Body of pancreas (tissue), 4 donors: Measurements from ENCODE around the gene WDFY4.

Source experiments
- CTCF ChIP-seq, 7 experiments: fragments of 450-650 bp in 4 of 7; fragments of 200-600 bp in 3 of 7; sonication (generic) in 3 of 7; IDR thresholded peaks; one replicate each; pipeline ENCODE4 v1.5.1; 2016 to 2019; ENCODE audit warnings: antibody characterized with exemption in 7 of 7
- POLR2A ChIP-seq, 3 donors: fragments of 450-650 bp; IDR thresholded peaks; one replicate each; pipeline ENCODE4 v1.6.1; 2016; ENCODE audit warnings: antibody characterized with exemption in 3 of 3, mild to moderate bottlenecking in 2 of 3

GRCh38 chr10:48881937-48882336, 197.3 kb downstream of the WDFY4 start:
- TF ChIP-seq CTCF (IDR thresholded peaks at IDR 0.05), result no peak
- no peak for TF ChIP-seq POLR2A (IDR thresholded peaks at IDR 0.05)
